OCI-LY3 (cell line): ENCODE results near the gene PPP3CA.

Experiments used
- H2AFZ ChIP-seq: fragments of 200-600, 300-600 bp; shearing (Covaris generic); 2 replicates; pipeline ENCODE4 v1.6.0; 2014; ENCODE audit warnings: antibody characterized with exemption, low read depth, low read length
- H3K27ac ChIP-seq: fragments of 200-600, 300-600 bp; sonication (generic); 2 replicates; pipeline ENCODE4 v1.5.1; 2014; ENCODE audit warnings: mild to moderate bottlenecking, low read length, moderate library complexity, mixed read lengths
- H3K27me3 ChIP-seq: fragments of 200-600, 300-600 bp; sonication (generic); 2 replicates; pipeline ENCODE4 v1.6.1; 2014; ENCODE audit warnings: low read depth, low read length, mixed read lengths
- H3K36me3 ChIP-seq: fragments of 200-600, 300-600 bp; sonication (generic); replicated peaks from 2 replicates; pipeline ENCODE3; 2014; ENCODE audit warnings: low read depth, low read length, mixed read lengths
- H3K4me1 ChIP-seq: fragments of 300-600, 200-600 bp; sonication (generic); 2 replicates; pipeline ENCODE4 v1.6.1; 2014; ENCODE audit warnings: low read length, mixed read lengths
- H3K4me2 ChIP-seq: fragments of 200-600, 300-600 bp; sonication (generic); 2 replicates; pipeline ENCODE4 v1.6.1; 2014; ENCODE audit warnings: low read length, mixed read lengths
- H3K4me3 ChIP-seq: fragments of 300-600, 200-600 bp; sonication (generic); 2 replicates; pipeline ENCODE4 v1.5.1; 2014; ENCODE audit warnings: antibody characterized with exemption, mild to moderate bottlenecking, low read length, moderate library complexity
- H3K79me2 ChIP-seq: fragments of 300-600, 200-600 bp; shearing (Covaris generic); 2 replicates; pipeline ENCODE4 v1.6.1; 2014; ENCODE audit warnings: mild to moderate bottlenecking, low read length, mixed read lengths
- H3K9ac ChIP-seq: fragments of 300-600, 200-600 bp; shearing (Covaris generic); 2 replicates; pipeline ENCODE4 v1.6.0; 2014; ENCODE audit warnings: mild to moderate bottlenecking, low read length, moderate library complexity
- H3K9me3 ChIP-seq: fragments of 200-600, 300-600 bp; shearing (Covaris generic); 2 replicates; pipeline ENCODE4 v1.6.1; 2014; ENCODE audit warnings: low read length, mixed read lengths; ENCODE audit not compliant: insufficient read depth
- H4K20me1 ChIP-seq: fragments of 200-600, 300-600 bp; sonication (generic); 2 replicates; pipeline ENCODE4 v1.6.1; 2016; ENCODE audit warnings: low read length, mixed read lengths; ENCODE audit not compliant: insufficient read depth
- CTCF ChIP-seq: fragments of 200-600, 300-600 bp; sonication (generic); IDR thresholded peaks from 2 replicates; pipeline ENCODE4 v1.5.1; 2014; ENCODE audit warnings: antibody characterized with exemption, low read length, low read depth
- EZH2phosphoT487 ChIP-seq: fragments of 200-600 bp; shearing (Covaris generic); IDR thresholded peaks from 2 replicates; pipeline ENCODE4 v1.6.1; 2018; ENCODE audit warnings: antibody characterized with exemption, mixed run types, low read depth

The PPP3CA gene

GRCh38 chr4:101306225-101306624 lies 41.1 kb downstream of the PPP3CA start:
- H3K9ac ChIP-seq, result peak overlapping the region; percentile 18; the same call in 1 of the 2 replicates
- no peaks in the 10 kb centered on the region for H3K9me3 ChIP-seq
- peaks cover 54% of the 10 kb centered on the region for H3K4me1 ChIP-seq
- H3K27ac ChIP-seq, result no peak overlapping the region
- H3K27me3 ChIP-seq, result no peaks in the 10 kb centered on the region
- peak overlapping the region; percentile 82 for H3K4me2 ChIP-seq
- H2AFZ ChIP-seq, result no peak overlapping the region
- TF ChIP-seq CTCF (no peak), EZH2phosphoT487 (no peak)
- H3K79me2 ChIP-seq, result peaks cover 49% of the 10 kb centered on the region
- peaks cover 37% of the 10 kb centered on the region; the same call in 1 of the 2 replicates for H4K20me1 ChIP-seq
- H3K36me3 ChIP-seq, result no peaks in the 10 kb centered on the region
- peak overlapping the region; percentile 63 for H3K4me3 ChIP-seq

- Histone ChIP-seq H3K4me1 (peaks cover 50% of the 10 kb centered on the region), H2AFZ (no peak overlapping the region), H3K36me3 (no peaks in the 10 kb centered on the region), H3K9me3 (no peaks in the 10 kb centered on the region), H3K9ac (no peak overlapping the region), H4K20me1 (peaks cover 37% of the 10 kb centered on the region; the same call in 1 of the 2 replicates), H3K4me2 (no peak overlapping the region), H3K27ac (no peak overlapping the region), H3K27me3 (no peaks in the 10 kb centered on the region), H3K4me3 (no peak overlapping the region), H3K79me2 (peaks cover 51% of the 10 kb centered on the region)
- TF ChIP-seq EZH2phosphoT487 (no peak), CTCF (no peak)
Observed at GRCh38 chr4:101304916-101305315, 42.4 kb downstream of the PPP3CA start.

- H2AFZ ChIP-seq, result no peak overlapping the region
- H3K36me3 ChIP-seq, result no peaks in the 10 kb centered on the region
- no peak overlapping the region for H3K27ac ChIP-seq
- peaks cover 21% of the 10 kb centered on the region for H3K79me2 ChIP-seq
- H3K4me1 ChIP-seq, result peaks cover 18% of the 10 kb centered on the region
- TF ChIP-seq EZH2phosphoT487, result no peak
- TF ChIP-seq CTCF, result no peak
- no peak overlapping the region for H3K4me2 ChIP-seq
- no peak overlapping the region for H3K4me3 ChIP-seq
- H3K27me3 ChIP-seq, result no peaks in the 10 kb centered on the region
- H3K9me3 ChIP-seq, result no peaks in the 10 kb centered on the region
- no peak overlapping the region for H3K9ac ChIP-seq
- peaks cover 13% of the 10 kb centered on the region; the same call in 1 of the 2 replicates for H4K20me1 ChIP-seq
Observed at GRCh38 chr4:101299899-101300540, 47.3 kb downstream of the PPP3CA start.

GRCh38 chr4:101299021-101299420 lies 48.3 kb downstream of the PPP3CA start:
- H3K79me2 ChIP-seq, result peaks cover 17% of the 10 kb centered on the region

More at GRCh38 chr4:101299021-101299420, 48.3 kb downstream of the PPP3CA start:
- Histone ChIP-seq H3K4me3 (no peak overlapping the region), H3K27ac (no peak overlapping the region), H4K20me1 (peaks cover 10% of the 10 kb centered on the region; the same call in 1 of the 2 replicates), H3K9me3 (no peaks in the 10 kb centered on the region), H2AFZ (no peak overlapping the region), H3K4me1 (peaks cover 15% of the 10 kb centered on the region), H3K4me2 (no peak overlapping the region), H3K36me3 (no peaks in the 10 kb centered on the region), H3K9ac (no peak overlapping the region), H3K27me3 (no peaks in the 10 kb centered on the region)
- TF ChIP-seq EZH2phosphoT487 (no peak), CTCF (no peak)
